HG03196 (cell line): ENCODE data around the gene HP.

Experiments
- ATAC-seq: cut with Tn5 transposase; IDR thresholded peaks from one replicate; pipeline ENCODE4 v1.9.1; 2021; ENCODE audit not compliant: unreplicated experiment

Gene HP

DNA sequence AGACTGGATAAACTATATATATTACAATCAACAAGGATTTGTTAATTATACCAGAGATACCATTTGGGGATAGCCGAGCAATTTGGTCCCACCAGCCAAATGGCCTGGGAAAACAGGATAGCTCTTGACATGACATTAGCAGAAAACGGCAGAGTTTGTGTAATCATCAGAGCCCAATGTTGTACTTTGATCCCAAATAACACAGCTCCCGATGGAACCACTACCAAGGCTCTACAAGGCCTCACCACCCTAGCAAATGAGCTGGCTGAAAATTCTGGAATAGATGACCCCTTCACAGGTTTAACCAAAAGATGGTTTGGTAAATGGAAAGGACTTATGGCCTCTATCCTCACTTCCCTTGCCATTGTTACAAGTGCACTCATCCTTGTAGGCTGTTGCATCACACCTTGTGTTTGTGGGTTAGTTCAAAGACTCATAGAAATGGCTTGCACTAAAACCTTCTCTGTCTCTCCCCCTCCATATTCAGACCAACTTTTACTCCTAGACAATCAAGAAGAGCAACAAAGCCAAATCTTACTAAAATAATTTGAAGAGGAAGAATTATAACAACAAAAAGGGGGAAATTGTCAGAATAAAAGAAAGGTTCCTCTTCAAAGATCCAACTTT lies 29.6 kb downstream of the HP start:
- ATAC-seq, result no peak

DNA sequence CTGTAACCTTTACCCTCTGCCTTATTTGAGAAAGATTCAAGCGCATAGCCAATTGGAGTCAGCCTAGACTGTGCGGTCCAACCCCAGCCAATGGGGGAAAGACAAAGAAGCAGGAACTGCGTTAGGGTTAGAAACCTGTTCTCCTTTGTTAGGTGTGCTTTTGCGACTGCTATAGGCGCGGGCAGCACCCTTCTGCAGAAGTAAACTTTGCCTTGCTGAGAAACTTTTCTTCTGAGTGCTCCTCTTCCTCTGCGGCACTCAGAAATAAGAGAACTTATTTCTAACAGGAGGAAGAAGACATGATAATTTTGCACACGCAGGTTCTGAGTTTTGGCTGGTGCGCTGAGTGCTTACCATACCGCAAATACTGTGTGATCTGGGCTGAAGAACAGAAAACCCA lies 30.1 kb downstream of the HP start:
- ATAC-seq, result no peak

DNA sequence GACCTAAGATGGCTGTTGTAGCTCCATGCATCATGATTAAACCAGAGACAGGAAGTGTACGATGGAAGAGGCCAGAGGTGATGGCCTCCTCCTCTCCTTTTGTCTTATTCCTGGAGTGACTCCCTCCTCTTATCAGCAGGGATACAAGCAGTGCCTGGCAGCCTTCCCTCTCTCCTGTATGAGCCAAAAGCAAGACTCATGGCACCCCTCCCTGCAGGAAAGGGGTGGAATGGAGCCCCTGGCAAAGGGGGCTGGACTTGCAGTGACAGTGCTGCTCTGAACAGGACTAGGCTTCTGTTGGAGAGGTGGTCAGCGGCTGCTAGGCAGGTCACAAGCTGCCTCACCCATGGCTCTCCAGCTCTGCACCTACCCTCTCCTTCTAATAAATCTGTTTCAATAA lies 30.7 kb downstream of the HP start:
- no peak for ATAC-seq

DNA sequence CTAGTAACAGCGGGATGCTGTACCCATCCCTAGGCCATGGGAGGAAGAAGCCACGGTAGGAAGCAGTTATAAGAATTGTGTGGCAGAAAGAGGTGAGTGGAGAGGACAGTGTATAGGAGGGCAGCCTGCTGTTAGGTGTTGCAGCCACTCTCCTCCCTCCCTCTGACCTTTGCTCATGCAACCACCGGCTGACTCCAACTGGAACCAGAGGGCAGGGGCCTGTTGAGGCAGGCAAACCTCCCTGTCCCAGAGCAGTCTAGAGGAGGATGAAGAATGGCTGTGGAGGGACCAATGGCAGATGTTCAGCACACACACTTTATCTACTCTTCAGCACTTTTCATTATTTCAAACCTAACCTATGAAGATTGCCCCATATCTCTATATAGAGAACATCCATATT lies 36.9 kb downstream of the HP start:
- no peak for ATAC-seq

DNA sequence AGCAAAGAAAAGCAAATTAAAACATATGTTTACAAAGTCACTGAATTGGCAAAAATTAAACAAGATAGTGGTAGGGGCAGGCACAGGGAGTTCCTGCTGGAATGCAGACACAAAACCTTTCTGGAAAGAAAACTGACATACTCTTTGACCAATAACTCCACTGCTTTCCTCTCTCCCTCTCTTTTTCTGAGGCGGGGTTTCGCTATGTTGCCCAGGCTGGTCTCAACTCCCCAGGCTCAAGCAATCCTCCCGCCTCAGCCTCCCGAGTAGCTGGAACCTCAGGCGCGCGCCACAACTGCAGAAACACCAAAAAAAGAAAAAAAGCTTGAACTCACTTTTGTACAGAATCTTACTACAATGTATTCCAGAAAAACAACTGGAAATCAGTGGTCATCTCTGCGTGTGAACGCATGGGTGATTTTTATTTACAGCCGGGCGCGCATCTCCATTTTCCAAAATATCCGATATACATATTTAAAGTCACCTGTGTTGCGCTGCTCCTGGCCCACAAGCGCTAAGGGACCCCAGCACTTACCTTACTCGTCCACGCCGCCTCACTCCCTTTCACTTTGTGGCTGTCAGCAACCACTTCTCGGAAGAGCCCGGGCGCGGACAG lies 38.6 kb downstream of the HP start:
- ATAC-seq, result no peak

DNA sequence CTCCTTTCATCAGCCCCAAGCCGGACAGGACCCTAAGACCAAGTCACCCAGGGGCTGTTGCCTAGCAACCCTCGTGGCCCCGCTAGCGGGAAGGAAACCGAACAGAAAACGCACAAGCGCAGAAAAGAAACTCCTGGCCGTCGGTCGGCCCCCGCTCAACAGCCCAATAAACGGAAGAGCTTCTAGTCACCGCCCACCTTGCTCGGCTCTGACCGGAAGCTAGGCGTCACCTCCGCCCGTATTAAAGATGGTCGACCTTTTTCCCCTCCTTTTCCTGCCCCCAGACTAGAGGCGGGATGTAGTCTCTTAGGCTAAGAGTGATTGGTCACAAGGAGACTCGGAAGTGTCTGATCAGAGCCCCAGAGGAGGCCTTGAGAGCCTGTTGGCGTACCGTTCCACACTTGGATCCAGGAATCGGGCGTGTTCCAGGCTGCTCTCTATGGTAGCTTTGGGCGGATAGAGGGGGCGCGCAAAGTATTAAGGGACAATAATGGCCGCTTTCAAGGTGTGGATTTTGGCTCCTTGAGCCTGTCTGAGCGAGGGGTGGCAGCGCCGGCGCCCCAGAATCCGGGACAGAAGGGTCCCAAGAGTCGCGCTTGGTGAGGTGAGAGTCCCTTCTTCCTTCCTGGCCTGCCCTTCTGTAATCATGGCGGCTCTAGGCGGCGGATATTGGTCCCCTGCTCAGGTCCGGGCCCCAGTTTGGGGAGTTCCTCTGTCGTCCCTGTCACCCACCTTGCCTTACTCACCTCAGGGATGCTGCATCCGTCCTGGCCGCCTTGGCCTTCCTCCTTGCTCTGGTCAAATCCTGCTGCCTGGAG lies 39.4 kb downstream of the HP start, which contains the start of the genes DHX38 and TXNL4B:
Gene DHX38, plus strand, starts transcription at position 400 of the 818 bp plus-strand sequence. CDS start 2,311 bp downstream, outside the sequence.
Gene TXNL4B, minus strand, starts transcription at position 173 of the 818 bp plus-strand sequence. CDS start 2,871 bp downstream, outside the sequence.
- ATAC-seq, result peak; percentile 98

DNA sequence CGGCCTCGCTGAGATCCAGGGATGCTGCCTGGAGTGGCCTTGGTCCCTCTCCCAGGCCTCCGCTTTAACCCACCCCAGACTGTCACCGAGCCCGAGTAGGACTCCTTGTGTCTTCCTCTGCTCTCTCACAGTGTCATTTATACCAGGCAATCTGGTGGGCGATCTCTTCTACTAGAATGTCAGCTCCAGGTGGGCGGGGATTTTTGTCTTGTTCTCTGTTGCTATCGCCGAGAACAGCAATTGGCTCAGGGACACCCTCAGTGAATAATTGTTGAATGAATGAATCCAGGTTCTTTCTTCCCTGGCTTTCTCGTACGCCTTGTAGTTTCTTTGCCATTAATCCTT lies 39.9 kb downstream of the HP start:
- ATAC-seq, result no peak

DNA sequence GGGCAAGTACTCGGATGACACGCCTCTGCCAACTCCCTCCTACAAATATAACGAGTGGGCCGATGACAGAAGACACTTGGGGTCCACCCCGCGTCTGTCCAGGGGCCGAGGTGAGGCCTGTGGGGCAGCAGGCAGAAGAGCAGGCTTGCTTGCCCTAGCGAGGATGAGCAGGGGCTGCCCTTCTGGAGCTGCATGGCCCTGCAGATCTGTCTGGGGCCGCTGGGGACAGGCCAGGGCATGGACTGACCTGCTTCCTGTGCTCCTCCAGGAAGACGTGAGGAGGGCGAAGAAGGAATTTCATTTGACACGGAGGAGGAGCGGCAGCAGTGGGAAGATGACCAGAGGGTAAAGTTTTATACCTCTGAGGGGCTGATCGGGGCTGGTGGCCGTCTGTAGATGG lies 44.6 kb downstream of the HP start:
- no peak for ATAC-seq

DNA sequence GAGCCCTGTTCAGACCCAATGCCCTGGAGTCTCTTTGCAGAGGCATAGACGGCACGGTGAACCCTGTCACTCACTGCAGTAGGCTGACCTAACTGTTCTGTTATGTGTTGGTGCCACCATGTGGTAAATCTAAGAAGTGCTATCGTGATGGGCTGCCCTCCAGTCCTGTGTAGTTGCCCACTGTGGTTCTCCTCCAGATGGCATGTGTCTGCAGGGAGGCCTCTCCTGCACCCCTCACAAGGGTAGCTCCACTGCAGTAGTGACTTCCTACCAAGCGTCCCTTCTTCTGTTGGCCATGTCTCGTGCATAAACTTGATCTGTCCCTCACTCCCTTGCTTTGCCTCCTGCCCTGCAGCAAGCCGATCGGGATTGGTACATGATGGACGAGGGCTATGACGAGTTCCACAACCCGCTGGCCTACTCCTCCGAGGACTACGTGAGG lies 45.1 kb downstream of the HP start:
- ATAC-seq, result peak; percentile 59

DNA sequence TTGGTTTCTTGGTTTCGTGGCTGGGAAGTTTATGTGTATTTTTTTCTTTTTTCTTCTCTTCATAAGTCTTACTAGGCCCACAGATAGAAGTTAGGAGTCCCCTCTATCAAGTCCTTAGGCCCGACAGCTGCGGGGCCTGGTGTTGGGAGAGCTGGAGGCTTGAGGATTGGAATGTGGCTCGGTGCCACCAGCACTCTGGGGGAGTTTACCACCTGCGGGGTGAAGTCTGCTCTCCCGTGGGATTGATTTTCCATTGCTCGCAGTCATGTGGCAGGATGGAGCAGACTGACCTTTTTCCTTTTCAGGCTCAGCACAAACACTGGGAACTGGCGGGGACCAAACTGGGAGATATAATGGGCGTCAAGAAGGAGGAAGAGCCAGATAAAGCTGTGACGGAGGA lies 46.9 kb downstream of the HP start:
- ATAC-seq, result no peak

DNA sequence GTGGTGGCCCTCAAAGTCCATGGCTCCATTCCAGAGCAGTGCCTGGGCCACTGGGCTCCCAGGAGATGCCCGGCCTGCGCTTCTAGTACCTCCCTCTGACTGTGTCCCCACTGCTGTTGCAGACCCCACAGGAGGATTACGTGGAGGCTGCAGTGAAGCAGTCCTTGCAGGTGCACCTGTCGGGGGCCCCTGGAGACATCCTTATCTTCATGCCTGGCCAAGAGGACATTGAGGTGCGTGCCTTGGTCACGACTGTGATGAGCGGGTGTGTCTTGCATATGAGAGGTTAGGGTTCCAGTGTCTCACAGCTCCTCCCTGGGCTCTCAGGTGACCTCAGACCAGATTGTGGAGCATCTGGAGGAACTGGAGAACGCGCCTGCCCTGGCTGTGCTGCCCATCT lies 50.6 kb downstream of the HP start:
- ATAC-seq, result no peak

DNA sequence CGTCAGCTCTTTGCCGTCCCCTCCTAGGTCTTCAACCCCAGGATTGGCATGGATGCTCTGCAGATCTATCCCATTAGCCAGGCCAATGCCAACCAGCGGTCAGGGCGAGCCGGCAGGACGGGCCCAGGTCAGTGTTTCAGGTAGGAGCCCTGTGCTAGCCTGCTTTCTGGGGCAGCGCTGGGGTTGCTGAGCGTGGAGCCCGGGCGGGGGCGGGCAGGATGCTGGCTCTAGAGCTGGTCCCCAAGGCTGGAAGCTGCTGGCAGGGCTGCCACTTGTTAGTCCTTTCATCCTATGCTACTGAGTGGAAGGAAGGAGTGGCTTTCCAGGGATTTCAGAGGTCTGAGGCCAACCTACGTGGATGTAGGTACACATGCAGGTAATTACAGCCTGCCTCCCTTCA lies 51.7 kb downstream of the HP start:
- ATAC-seq, result no peak

DNA sequence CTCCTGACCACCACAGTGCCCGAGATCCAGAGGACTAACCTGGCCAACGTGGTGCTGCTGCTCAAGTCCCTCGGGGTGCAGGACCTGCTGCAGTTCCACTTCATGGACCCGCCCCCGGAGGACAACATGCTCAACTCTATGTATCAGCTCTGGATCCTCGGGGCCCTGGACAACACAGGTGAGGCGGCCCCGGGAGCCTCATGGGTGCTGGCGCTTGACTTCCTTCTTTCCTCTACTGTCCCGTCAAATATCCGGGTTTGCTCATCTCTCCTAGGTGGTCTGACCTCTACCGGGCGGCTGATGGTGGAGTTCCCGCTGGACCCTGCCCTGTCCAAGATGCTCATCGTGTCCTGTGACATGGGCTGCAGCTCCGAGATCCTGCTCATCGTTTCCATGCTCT lies 53.1 kb downstream of the HP start:
- no peak for ATAC-seq

DNA sequence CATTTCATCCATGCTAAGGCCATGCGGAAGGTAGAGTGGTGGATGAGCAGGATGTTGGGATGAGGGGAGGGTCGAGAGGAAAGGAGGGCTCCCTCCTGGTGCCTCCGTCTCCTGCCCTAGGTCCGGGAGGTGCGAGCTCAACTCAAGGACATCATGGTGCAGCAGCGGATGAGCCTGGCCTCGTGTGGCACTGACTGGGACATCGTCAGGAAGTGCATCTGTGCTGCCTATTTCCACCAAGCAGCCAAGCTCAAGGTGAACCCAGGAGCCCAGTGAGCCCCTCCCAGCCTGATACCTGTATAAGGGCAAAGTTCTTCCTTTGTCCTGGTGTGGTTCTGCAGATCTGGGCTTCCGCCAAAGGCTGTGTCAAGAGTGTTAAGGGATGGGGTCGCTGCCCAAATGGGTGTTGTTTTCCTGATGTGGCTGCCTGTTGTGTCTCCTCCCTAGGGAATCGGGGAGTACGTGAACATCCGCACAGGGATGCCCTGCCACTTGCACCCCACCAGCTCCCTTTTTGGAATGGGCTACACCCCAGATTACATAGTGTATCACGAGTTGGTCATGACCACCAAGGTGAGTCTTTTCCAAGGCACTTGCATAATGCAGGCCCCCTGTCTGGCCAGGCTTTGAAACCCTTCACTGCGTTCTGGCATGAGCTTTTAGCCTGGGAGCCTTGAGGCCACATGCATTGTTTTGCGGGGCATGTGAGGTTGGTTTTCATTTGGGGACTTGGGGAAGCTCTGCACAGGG lies 54.2 kb downstream of the HP start:
- ATAC-seq, result no peak

DNA sequence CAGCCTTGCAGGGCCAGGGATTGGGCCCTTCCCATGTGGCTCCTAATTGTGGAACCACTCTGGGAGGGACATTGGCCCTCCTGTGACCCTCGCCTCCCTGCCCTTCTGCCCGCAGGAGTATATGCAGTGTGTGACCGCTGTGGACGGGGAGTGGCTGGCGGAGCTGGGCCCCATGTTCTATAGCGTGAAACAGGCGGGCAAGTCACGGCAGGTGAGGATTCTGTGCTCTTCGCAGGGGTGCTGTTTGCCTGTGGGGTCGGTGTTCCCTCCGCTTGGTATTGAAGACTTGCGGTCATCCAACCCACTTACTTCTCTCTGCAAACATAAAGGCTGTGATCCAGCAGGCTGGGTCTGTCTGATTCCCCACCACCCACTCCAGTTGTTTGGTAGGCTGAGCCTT lies 55.0 kb downstream of the HP start:
- ATAC-seq, result no peak

DNA sequence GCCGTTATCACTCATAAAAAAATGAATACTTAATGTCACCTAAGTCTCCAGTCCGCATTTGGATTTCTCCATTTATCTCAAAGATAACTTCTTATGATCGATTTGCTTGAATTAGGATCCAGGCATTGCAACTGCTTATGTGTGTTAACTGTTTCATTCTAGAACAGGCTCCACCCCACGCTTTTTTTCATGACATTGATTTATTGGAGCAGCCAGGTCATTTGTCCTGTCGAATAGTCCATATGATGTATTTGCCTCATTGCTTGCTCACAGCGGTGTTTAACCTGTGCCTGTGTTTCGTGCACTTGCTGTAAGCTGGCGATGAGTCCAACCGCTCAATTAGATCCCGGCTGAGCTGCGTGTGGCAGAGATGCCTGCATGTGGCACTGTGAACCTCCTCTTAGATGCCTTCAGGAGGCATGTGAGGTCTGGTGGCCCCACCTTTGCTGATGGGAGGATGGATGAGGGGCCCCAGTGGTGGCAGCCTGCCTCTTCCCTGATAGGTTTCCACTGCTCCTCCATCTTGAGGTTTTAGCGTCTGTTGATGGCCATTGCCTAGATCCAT lies 55.7 kb downstream of the HP start:
- ATAC-seq, result no peak
